ENCODE measurements around the gene LIPC. TPM values are rescaled to one million over a fixed set of nuclear protein-coding genes. Genes with fewer than 3 reads are reported as not detected.

Gene LIPC
- total RNA-seq, 2 donors from 2014 or later = 0.52 to 0.59 TPM

DNA sequence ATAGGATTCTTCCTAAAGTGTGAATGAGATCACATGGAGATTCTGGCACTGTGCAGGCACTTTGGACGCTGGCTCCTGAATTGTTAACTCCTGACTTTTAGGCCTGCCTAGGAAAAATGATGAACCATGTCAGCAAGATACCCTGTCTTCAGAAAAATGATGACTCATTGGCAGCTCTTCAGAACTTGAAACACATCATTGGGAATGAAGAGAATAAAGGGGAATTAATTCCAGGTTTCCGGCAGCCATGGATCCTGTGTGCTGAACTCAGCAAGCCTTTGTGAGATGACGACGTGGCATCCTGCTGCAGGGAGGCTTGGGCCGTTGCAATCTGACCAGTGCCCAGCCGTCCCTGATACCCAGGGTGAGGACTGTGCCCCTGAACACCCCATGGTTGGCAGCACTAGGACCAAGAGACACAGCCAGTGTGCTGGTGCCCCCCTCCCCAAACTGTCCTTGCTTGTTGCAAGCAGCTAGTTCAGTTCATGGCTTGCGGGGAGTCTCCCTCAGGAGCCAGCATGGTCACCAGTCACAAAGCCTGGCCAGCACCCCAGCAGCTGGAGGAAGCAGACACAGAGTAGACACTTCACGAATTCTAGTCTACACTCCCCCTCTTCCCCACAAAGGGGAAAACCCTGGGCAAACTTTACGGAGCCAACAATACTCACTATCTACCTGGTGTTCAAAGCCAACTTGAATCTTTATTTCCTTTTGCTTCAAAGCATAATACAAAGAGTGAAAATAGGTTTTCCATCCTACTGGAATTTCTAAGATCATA is 7.8 kb upstream of the LIPC start:
- TF ChIP-seq, protein P1, sequence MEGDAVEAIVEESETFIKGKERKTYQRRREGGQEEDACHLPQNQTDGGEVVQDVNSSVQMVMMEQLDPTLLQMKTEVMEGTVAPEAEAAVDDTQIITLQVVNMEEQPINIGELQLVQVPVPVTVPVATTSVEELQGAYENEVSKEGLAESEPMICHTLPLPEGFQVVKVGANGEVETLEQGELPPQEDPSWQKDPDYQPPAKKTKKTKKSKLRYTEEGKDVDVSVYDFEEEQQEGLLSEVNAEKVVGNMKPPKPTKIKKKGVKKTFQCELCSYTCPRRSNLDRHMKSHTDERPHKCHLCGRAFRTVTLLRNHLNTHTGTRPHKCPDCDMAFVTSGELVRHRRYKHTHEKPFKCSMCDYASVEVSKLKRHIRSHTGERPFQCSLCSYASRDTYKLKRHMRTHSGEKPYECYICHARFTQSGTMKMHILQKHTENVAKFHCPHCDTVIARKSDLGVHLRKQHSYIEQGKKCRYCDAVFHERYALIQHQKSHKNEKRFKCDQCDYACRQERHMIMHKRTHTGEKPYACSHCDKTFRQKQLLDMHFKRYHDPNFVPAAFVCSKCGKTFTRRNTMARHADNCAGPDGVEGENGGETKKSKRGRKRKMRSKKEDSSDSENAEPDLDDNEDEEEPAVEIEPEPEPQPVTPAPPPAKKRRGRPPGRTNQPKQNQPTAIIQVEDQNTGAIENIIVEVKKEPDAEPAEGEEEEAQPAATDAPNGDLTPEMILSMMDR (IDR thresholded peaks at IDR 0.05) = no peak
- Histone ChIP-seq H3K27ac (no peak overlapping the region), H3K36me3 (no peaks in the 10 kb centered on the region), H3K9me3 (no peaks in the 10 kb centered on the region), H3K27me3 (no peaks in the 10 kb centered on the region), H3K4me3 (no peak overlapping the region), H3K4me1 (peaks cover 0 to 9% of the 10 kb centered on the region in 2 donors)
- no peak for DNase-seq (ENCODE audit: low spot score)

DNA sequence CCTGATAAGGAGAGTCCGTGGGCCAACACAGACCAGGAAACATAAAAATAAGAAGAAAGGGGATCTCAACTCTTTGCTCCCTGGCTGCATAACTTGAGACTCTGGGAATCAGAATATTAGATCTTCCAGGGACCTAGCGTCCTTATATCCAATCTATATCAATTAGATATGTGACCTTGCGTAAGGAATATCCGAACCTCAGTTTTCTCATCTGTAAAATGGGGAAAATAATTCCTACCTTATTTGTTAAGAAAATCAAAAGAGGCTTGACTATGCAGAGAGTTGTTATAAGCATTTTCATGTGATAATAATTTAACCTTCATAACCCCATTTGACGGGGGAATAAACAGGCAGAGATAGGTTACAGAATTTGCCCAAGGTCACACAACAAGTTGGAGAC is 7.1 kb upstream of the LIPC start:
- H3K27me3 ChIP-seq = no peaks in the 10 kb centered on the region
- DNase-seq (ENCODE audit: low spot score) = no peak
- H3K4me1 ChIP-seq = peaks cover 0 to 9% of the 10 kb centered on the region in 2 donors
- no peak overlapping the region for H3K27ac ChIP-seq
- TF ChIP-seq, protein P1 (IDR thresholded peaks at IDR 0.05) = no peak
- no peak overlapping the region for H3K4me3 ChIP-seq
- no peaks in the 10 kb centered on the region for H3K9me3 ChIP-seq
- H3K36me3 ChIP-seq = no peaks in the 10 kb centered on the region

DNA sequence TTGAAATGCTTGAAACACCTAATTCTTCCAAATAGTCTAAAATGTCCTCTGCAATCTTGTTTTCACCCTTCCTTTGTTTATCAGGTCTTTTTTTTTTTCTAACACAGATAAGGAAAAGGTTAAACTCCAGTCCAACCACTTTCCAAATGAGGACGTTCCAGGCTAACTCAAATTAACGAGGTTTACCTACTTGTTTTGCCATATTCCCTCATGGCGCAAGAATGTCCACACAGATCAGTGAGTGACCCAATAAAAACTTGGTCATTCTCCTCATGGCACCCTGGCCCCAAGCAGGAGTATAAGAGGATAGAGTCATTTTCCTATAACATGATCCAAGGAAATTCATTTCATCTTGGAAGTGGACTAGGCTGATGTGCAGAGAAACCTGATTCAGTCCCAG is 6.6 kb upstream of the LIPC start:
- Histone ChIP-seq H3K4me1 (peaks cover 0 to 9% of the 10 kb centered on the region in 2 donors), H3K27ac (no peak overlapping the region), H3K36me3 (no peaks in the 10 kb centered on the region), H3K4me3 (no peak overlapping the region), H3K27me3 (no peaks in the 10 kb centered on the region), H3K9me3 (no peaks in the 10 kb centered on the region)
- TF ChIP-seq, protein P1 (IDR thresholded peaks at IDR 0.05) = no peak
- no peak for DNase-seq (ENCODE audit: low spot score)

DNA sequence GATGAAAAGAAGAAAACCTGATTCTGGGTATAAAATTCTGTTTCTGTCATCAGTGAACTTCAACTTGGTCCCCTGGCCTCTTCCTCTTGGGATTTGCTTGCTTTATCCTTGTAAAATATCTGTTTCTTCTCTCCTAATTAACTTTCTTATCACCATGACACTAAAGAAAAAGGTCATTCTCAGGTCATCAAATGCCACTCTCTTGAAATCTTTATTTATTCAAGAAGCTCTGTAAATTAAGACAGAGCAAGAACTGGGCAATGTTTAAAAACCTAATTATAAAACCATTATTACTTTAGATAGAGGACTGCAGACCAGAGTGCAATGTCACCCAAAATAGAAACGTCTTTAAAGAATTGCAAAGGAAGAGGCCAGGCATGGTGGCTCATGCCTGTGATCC is 6.0 kb upstream of the LIPC start:
- TF ChIP-seq, protein P1 (IDR thresholded peaks at IDR 0.05) = no peak
- H3K4me3 ChIP-seq = no peak overlapping the region
- no peaks in the 10 kb centered on the region for H3K27me3 ChIP-seq
- DNase-seq (ENCODE audit: low spot score) = no peak
- H3K9me3 ChIP-seq = no peaks in the 10 kb centered on the region
- no peaks in the 10 kb centered on the region for H3K36me3 ChIP-seq
- no peak overlapping the region for H3K27ac ChIP-seq
- peaks cover 0 to 9% of the 10 kb centered on the region in 2 donors for H3K4me1 ChIP-seq

DNA sequence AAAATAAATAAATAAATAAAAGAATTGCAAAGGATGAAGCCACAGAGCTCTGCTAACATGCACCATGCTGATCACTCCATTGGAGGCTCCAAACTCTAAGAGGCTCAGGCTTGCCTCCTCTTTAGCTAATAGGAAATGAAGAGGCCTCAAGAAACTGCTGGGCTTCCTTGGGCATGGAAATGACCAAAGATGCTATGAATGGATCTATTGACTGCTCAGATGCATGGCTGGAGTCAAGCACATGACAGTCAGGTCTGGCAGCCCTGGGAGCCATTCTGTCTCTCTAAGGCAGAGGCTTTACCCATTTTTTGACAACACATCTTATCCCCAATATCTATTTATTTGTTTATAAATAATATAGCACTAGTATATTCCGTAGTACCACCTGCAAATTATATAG is 5.3 kb upstream of the LIPC start:
- TF ChIP-seq, protein P1 (IDR thresholded peaks at IDR 0.05) = no peak
- no peak overlapping the region for H3K27ac ChIP-seq

DNA sequence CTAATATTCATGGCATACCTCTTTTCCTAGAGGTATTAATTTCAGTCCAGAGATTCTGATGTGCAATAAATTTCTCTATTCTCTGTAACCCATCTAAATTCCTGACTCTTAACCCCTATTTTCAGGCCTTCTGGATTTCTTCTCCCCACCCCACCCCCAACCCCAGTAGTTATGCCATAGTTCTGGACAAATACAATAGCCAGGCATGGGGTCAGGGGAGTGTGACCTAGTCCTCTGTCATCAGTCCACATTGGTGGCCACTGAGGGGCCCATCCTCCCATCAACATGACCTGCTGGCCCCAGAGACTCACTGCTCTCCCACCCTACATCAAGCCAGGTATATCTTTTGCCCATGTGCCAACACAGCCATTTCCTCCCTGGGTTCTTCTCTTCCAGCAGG is 3.8 kb upstream of the LIPC start:
- Histone ChIP-seq H3K9me3 (no peaks in the 10 kb centered on the region), H3K4me1 (peaks cover 0 to 9% of the 10 kb centered on the region in 2 donors), H3K27me3 (no peaks in the 10 kb centered on the region), H3K27ac (no peak overlapping the region), H3K36me3 (no peaks in the 10 kb centered on the region), H3K4me3 (no peak overlapping the region)
- DNase-seq (ENCODE audit: low spot score) = no peak
- TF ChIP-seq, protein P1 (IDR thresholded peaks at IDR 0.05) = no peak

More for the DNA sequence above, 5.3 kb upstream of the LIPC start:
- Histone ChIP-seq H3K36me3 (no peaks in the 10 kb centered on the region), H3K4me1 (peaks cover 0 to 9% of the 10 kb centered on the region in 2 donors), H3K4me3 (no peak overlapping the region), H3K27me3 (no peaks in the 10 kb centered on the region), H3K9me3 (no peaks in the 10 kb centered on the region)
- no peak for DNase-seq (ENCODE audit: low spot score)

Data from right atrium auricular region (tissue), 2 donors.